GM10248 (cell line): ENCODE results near the gene NUTF2.
"Not testable (repeated sequence)": the region's sequence is repeated elsewhere in the genome, so short reads cannot be mapped to it uniquely, and the experiment has no call there.

Experiments
- CTCF ChIA-PET: fragments of 300-600 bp; sonication (Branson Sonifier 250); formaldehyde crosslinking; extraction: SDS; loops from one replicate; lab custom pipeline; 2021; ENCODE audit warnings: antibody characterized with exemption; lab: Yijun Ruan, JAX
- POLR2A ChIA-PET: fragments of 350-650 bp; sonication (Branson Sonifier 250); formaldehyde crosslinking; extraction: SDS; loops from one replicate; lab custom pipeline; 2020; ENCODE audit warnings: antibody characterized with exemption; lab: Yijun Ruan, JAX
- DNase-seq: peaks from one replicate; pipeline ENCODE4 v3.0.0; 2012; ENCODE audit errors: extremely low spot score
- CTCF ChIP-seq: IDR thresholded peaks from 2 replicates; pipeline ENCODE4 v1.5.1; 2012; ENCODE audit warnings: mild to moderate bottlenecking, low read depth; ENCODE audit errors: extremely low read depth, missing control alignments, control extremely low read depth

The NUTF2 gene

GRCh38 chr16:67857547-67858233, 11.0 kb downstream of the NUTF2 start:
- no peak for TF ChIP-seq CTCF
- no peak for DNase-seq
- ChIA-PET POLR2A (interaction anchor here (1.0 kb wide), 1 partner anchor 11 kb away, joined by 3 read pairs; the partner anchor contains the start of gene NUTF2), CTCF (interaction anchor here (1.0 to 1.5 kb wide), 4 partner anchors 11 to 41 kb away, joined by 3 to 5 read pairs (median 4); no protein-coding TSS in a partner anchor)

GRCh38 chr16:67858500-67858899, 11.8 kb downstream of the NUTF2 start:
- CTCF ChIA-PET, result interaction anchor here (1.5 to 7.8 kb wide), 2 partner anchors 10 to 42 kb away, joined by 5 to 53 read pairs; no protein-coding TSS in a partner anchor

GRCh38 chr16:67860589-67861398, 14.1 kb downstream of the NUTF2 start:
- ChIA-PET POLR2A (interaction anchor here (1.4 kb wide), 1 partner anchor 18 kb away, joined by 3 read pairs; no protein-coding TSS in a partner anchor), CTCF (interaction anchor here (1.0 to 7.8 kb wide), 7 partner anchors 17 to 340 kb away, joined by 3 to 53 read pairs (median 7); partner anchors contain the start of gene NRN1L)
- no peak for DNase-seq
- TF ChIP-seq CTCF, result no peak

More at GRCh38 chr16:67858500-67858899, 11.8 kb downstream of the NUTF2 start:
- DNase-seq, result no peak
- no peak for TF ChIP-seq CTCF
- POLR2A ChIA-PET, result no interaction called here

- CTCF ChIA-PET, result interaction anchor here (2.3 to 7.8 kb wide), 5 partner anchors 10 to 341 kb away, joined by 7 to 53 read pairs (median 12); partner anchors contain the start of gene NRN1L
- no peak for DNase-seq
- no peak for TF ChIP-seq CTCF
- POLR2A ChIA-PET, result interaction anchor here (0.6 to 1.4 kb wide), 2 partner anchors 17 to 40 kb away, joined by 3 read pairs; no protein-coding TSS in a partner anchor
Measured at GRCh38 chr16:67861877-67862276, 15.1 kb downstream of the NUTF2 start.

GRCh38 chr16:67862623-67863583, 16.2 kb downstream of the NUTF2 start:
- POLR2A ChIA-PET, result interaction anchor here (1.4 kb wide), 1 partner anchor 16 kb away, joined by 3 read pairs; no protein-coding TSS in a partner anchor
- CTCF ChIA-PET, result interaction anchor here (0.9 to 7.8 kb wide), 9 partner anchors 9 to 342 kb away, joined by 3 to 53 read pairs (median 5); partner anchors contain the start of genes CENPT, NRN1L and NUTF2
- no peak for TF ChIP-seq CTCF
- no peak for DNase-seq

GRCh38 chr16:67864044-67864443, 17.3 kb downstream of the NUTF2 start:
- DNase-seq, POLR2A ChIA-PET: not testable (repeated sequence)
- CTCF ChIA-PET, result interaction anchor here (0.9 to 7.8 kb wide), 4 partner anchors 12 to 343 kb away, joined by 3 to 53 read pairs (median 4); partner anchors contain the start of genes CENPT and NUTF2
